ELR (cell line): ENCODE measurements around the gene DAGLB.
"Not testable (repeated sequence)": the region's sequence is repeated elsewhere in the genome, so short reads cannot be mapped to it uniquely, and the experiment has no call there.

ENCODE experiments used
- DNase-seq: peaks from one replicate; pipeline ENCODE4 v3.0.0-alpha.2; 2015; ENCODE audit warnings: low read depth

The DAGLB gene, protein sequence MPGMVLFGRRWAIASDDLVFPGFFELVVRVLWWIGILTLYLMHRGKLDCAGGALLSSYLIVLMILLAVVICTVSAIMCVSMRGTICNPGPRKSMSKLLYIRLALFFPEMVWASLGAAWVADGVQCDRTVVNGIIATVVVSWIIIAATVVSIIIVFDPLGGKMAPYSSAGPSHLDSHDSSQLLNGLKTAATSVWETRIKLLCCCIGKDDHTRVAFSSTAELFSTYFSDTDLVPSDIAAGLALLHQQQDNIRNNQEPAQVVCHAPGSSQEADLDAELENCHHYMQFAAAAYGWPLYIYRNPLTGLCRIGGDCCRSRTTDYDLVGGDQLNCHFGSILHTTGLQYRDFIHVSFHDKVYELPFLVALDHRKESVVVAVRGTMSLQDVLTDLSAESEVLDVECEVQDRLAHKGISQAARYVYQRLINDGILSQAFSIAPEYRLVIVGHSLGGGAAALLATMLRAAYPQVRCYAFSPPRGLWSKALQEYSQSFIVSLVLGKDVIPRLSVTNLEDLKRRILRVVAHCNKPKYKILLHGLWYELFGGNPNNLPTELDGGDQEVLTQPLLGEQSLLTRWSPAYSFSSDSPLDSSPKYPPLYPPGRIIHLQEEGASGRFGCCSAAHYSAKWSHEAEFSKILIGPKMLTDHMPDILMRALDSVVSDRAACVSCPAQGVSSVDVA

DNA sequence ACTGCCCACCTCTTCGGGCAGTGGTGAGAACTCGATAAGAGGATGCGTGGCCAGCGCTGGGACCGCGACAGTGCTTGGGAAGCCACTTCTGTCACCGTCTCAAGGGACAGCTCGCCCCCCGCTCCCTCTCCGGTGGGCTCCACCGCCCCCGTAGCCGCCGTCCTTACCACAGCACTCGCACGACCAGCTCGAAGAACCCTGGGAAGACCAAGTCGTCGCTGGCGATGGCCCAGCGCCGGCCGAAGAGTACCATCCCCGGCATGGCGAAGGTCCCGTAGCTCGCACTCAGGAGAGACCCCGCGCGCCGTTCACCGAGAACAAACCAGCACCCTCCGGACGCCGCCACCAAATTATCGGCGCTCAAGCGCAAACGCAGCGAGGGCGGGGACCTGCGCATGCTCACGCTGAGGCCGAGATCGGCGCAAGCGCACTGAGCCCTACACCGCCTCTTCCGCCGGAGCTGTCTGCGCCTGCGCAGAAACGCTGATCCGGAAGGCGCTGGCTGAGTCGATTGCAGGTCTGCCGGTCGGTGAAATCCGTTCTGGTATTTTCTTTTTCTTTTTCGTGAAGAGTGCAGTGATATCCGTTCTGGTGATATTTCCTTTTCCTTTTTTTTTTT lies at the start of gene DAGLB:
Gene DAGLB, minus strand, starts transcription at position 374 of the 619 bp plus-strand sequence. Its CDS starts 112 bp downstream, at position 262.
- DNase-seq = peak; percentile 95

DNA sequence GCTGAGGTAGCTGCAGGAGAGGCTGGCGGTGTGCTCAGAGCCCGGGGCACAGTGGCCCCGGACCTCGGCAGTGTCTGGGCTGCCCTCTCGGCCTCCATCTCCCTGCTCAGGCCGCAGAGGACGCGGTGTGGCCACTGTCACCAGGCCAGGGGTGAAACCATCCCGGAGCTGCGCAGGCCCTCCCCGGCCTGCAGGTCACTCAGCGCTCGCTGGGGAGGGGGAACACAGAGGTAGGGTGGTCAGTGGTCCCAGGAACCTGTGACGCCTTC lies 49.8 kb upstream of the DAGLB start:
- no peak for DNase-seq

DNA sequence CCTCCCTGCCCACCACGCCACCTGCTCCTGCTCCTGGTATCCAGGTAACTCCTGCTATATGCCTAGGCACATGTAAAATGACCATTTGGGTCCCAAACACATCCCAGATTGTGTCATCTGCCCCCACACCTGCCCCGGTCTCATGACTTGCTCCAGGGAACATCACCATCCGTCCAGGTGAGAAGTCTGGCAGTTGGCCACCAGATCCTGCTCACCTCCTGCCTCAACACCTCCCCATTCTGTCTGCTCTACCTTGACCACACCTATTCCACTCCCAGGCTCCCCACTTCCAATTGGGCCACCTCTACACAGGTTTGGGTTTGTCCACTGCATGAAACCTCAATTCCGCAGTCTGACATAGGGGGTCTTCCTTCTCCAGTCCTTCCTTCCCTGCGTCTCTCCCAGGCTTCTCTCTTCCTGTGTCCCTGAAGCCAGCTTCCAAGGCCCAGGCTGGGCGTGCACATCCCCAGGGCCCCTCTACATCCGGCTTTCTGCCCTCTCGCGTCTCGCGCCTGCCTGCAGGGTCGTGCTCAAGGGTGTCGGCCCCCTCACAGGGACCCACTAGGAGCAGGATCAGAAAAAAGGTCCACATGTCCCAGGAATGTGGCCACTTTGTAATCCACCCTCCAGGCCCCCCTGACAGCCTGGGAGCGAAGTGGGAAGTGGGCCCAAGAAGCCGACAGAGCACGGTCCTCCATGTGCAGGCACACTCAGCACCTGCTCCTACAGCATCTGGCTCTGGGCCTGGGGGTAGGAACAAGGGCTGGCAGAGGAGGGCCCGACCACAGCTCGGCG lies 49.3 kb upstream of the DAGLB start:
- DNase-seq = no peak

DNA sequence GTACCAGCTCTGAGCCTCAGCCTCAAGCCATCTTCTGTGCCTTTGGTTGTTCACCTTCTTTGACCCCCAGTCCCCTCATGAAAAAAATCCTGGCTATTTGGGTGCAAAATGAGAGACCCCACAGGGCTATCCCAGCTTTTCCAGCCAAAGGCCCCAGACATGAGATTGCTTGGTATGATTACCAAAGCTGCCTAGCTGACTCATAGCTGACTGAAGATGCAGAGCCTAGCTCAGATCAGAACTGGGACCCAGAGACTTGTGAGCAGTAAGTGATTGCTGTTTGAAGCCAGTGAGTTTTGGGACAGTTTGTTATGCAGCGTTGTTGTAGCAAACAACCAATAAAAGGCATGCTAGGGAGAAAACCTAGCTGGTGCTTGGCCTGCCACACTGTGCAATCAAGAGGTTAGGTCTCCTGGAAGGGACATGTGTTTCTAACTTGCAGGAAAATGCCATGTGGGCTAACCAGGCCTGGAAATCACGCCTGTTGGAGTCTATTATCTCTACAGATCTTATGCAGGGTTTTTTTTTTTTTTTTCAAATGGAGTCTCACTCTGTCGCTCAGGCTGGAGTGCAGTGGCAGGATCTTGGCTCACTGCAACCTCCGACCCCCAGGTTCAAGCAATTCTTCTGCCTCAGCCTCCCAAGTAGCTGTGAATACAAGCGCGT lies 48.0 kb upstream of the DAGLB start:
- peak; percentile 65 for DNase-seq

DNA sequence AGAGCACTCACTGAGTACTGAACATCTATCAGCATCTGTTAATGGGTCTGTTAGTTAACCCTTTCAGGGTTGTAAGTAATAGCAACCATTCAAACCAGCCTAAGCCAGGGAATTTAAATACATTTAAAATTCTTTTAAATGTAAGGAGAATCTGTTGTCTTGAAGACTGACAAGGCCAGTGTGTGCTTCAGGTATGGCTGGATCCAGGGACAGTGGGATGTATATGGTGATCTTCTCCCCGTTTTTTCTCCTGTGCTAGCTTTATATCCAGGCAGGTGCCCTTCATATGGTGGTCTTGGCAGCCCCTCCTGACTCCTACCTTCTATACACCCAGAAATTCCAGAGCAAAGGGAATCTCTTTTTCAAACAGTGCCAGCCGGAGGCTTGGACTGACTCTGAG lies 46.6 kb upstream of the DAGLB start:
- DNase-seq = no peak

DNA sequence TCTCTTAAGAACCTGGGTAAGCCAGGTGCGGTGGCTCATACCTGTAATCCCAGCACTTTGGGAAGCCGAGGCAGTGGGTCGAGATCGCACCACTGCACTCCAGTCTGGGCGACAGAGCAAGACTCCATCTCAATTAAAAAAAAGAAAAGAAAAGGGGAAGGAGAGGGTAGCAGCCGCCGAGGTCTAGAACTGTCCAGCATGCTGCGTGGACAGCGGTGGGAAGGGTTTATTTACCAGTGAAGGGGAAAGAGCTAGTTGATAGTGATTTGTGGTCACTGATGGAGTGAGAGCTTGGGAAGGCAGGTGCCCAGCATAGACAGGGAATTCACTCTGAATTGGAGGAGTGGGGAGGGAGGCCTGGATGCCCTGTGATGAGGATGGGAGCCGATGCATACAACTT lies 43.4 kb upstream of the DAGLB start:
- DNase-seq = no peak

DNA sequence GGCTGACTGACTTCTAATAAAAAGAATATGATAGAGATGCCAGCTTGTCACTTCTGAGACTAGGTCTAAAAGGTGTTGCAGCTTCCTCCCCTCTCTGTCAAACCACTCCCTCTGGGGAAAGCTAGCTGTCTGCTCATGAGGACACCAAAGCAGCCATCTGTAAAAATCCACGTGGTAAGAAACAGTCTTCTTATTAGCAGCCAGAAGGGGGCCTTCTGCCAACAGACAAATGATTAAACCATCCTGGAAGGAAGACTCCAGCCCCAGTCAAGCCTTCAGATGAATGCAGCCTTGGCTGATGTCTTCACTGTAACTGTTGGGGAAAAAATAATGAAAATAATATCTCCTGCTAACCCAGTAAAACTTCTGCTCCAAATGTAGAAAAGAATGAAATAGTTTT lies 41.9 kb upstream of the DAGLB start:
- DNase-seq = peak; percentile 48

DNA sequence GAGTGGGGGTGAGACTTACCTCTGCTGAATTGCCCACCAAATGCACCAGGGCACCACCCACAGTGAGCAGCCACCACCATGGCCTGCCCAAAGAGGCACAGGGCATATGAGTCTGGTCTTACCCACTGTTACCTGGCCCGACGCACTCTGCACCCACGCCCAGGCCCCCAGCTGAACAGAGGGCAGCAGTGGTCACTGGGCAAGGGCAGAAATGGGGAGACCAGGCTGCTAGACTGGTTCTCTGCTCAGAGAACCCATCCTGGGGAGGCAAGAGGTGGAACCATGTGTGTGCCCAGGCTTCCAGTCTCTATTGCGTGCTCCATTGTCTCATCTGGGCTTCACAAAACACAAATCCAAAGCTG lies 39.4 kb upstream of the DAGLB start:
- DNase-seq = no peak

DNA sequence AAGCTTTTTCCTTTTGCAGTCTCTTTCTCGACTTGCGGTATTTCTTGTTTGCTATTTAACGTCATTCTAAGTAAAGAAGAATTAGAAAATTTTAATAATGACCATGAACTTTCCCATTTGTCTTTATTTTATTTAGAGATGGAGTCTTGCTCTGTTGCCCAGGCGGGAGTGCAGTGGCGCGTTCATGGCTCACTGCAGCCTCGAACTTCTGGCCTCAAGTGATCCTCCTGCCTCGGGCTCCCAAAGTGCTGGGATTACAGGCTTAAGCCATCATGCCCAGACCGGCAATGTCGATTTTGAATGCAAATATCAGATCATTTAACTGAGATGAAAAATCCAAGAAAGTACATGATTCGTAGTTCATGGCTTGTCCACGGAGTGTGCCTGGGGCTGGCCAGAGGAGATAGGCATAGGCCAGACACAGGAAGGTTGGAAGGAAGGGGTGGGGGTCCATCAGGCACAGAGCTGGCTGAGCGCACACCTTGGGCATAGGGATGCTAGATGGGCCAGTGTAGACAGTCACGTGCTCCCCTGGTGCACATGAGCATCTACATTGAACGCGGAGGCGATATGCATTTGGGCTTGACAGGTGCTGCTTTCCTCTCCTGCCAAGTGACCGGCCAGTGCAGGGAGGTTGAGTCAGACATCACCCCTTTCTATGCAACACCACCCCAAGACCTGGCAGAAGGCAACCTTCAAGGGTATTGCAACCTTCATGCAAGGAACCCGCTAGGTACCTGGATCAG lies 38.9 kb upstream of the DAGLB start:
- DNase-seq = no peak

DNA sequence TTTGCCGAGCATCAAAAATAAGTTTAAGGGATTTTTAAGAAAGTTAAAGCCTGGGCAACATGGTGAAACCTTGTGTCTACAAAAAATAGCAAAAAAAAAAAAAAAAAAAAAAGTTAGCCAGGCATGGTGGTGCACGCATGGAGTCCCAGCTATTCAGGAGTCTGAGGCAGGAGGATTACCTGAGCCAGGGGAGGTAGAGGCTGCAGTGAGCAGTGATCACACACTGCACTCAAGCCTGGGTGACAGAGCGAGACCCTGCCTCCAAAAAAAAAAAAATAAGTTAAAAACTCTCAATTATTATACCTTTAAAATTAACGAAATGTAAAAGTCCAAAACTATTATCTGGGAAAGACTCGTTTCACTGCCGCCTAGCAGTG lies 35.0 kb upstream of the DAGLB start:
- no peak for DNase-seq

DNA sequence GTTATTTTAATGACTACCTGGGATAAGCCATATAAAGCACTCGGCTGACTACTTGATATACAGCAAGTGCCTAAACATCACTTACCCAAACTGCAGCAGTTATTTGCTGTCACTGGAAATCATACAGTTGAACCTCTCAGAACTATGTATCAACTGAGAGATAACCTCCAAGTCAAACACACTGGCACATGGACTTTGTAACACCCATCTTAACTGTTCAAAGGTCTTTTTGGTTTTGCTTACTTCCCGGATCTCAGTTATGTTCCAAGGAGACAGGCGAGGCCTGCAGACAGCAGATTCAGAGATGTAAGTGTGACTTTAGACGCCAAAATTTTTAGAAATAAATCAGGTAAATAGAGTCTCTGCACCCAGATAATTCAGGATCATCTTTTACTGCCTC lies 34.6 kb upstream of the DAGLB start:
- no peak for DNase-seq

DNA sequence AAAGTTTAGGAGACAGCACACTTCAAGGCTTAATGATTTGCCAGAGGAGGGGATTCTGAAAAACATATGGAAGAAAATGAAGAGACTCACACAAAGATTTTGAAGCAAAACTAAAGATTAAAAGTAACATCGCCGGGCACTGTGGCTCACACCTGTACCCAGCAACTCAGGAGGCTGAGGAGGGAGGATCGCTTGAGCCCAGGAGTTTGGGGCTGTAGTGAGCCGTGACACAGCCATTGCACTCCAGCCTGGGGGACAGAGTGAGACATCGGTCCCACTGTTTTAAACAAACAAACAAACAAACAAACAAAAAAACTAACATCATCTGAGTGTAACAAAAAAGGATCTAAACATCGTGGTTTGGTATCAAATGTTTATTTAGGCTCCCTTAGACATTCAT lies 33.7 kb upstream of the DAGLB start:
- DNase-seq = no peak

DNA sequence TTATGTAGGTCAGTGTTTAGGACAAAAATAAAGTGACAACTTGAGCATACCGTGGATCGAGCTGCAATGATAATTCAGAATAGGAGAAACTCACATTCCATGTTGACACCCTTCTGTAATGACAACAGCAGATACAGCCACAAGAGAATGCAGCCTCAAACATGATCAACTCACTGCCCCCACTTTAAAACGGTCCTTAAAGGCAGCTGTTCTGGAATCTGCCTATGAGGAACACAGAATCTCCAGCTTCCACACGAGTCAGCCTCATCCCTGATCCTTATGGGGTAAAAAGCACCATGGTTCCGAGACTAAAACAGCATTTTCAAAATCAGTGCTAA lies 32.5 kb upstream of the DAGLB start:
- no peak for DNase-seq

DNA sequence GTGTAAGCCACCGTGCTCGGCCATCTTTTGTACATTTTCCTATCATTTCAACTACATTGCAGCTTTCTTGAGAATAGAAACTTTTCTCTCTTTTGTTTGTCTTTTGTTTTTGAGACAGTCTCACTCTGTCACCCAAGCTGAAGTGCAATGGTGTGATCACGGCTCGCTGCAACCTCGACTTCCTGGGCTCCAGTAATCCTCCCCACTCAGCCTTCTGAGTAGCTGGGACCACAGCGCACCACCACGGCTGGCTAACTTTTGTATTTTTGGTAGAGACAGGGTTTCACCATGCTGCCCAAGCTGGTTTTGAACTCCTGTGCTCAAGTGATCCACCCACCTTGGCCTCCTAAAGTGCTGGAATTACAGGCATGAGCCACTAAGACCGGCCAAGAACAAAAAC lies 31.3 kb upstream of the DAGLB start:
- no peak for DNase-seq

DNA sequence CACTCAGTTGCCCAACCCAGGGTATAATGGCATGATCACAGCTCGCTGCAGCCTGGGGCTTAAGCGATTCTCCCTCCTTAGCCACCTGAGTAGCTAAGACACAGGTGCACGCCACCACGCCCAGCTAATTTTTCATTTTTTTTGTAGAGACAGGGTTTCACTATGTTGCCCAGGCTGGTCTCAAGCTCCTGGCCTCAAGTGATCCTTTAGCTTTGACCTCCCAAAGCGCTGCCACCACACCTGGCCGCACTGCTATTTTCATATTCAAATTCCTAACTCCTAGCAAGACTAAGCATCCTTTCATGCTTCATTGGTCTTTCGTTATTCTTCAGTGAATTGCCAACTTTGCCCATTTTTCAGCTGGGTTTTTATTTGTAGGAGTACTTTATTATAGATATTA lies 30.4 kb upstream of the DAGLB start:
- DNase-seq = no peak

DNA sequence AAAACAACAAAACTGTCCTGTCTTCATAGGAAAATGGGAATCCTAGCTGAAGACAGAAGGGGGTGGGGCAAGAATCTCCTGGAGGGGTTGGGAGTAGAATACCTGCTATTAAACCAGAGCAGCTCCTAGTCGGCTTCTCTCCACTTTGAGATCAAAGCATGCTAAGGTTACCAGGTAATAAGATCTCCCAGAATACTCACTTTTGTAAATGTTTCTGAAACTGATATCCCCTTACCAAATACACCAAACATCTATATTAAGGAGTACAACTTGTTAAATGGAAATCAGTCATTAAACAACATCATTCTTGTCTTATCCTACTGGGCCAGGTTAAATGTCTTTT lies 29.5 kb upstream of the DAGLB start:
- no peak for DNase-seq

DNA sequence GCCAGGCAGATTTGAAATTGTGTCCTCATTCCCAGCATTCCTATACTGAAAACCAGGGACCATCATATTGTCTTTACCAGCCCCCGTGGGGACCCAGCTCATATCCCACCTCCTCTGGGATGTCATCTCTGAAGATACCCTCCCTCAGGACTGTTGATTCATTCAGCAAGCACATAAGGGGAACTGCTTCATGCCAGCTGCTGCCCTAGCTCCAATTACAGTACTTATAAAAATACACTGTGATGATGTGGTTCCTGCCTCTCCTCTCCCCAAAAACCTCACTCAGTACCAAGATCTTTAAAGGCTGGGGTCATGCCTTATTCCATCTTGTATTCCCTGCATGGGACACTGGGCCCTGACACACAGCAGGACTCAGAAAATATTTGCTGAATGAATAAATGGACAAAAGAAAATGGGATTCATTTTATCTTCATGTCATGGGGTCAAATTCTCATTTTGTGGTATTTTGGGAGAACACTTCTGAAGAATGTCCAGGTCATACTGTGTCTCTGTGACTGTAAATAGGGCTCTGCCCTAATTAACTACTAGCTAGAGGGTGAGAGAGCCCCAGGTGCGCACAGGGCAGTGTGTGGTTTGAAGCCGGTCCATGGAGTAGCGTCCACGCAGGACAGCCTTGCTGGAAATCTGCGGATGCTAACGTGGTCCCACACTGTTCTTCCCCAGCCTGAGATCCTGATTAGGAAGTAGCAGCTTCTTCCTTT lies 29.0 kb upstream of the DAGLB start:
- no peak for DNase-seq

DNA sequence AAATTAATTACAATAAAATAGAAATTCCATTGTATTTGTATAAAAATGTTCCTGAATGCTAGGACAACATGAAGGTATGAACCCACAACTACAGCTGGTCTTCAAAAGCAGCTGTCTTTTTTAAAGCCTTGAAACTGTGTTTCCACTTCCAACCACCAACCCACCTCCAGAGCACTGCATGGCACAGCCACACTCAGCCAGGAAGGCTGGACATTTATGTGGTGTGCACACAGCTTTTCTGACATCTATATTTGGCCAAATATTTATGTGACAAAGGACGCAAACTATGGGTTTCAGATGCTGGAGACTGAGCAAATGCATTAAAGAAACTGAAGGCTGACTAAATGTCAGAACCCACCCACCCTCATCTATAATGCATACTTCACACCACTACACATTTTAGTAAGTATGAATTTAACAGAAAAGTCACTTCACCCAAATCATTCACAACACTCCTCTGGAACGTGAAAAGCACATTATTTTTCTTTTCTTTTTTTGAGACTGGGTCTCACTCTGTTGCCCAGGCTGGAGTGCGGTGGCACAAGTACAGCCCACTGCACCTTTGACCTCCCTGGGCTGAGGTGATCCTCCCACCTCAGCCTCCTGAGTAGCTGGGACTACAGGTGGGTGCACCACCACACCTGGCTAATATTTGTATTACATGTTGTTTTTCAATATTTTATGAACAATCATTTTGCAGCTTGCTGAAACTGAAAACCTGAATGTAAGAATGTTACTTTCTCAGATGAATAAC lies 27.9 kb upstream of the DAGLB start:
- no peak for DNase-seq

DNA sequence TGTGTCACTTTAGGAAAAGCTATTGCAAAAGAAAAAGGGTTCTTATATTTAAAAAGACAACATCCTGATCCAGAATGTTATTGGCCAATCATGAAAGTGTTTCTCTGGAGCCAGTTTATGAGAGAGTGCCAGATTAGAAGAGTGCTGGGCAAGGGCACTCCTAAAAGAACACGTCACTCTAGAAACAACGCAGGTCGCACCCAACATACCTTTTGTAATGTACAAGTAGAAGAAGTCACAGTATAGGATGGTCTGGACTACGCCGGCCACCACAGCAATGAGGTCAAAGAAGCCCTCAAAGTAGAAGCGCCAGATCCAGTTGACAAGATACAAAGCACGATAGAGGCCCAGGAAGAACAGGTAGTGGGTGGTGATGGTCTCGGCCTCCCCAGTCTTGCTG lies 18.1 kb upstream of the DAGLB start:
- no peak for DNase-seq

DNA sequence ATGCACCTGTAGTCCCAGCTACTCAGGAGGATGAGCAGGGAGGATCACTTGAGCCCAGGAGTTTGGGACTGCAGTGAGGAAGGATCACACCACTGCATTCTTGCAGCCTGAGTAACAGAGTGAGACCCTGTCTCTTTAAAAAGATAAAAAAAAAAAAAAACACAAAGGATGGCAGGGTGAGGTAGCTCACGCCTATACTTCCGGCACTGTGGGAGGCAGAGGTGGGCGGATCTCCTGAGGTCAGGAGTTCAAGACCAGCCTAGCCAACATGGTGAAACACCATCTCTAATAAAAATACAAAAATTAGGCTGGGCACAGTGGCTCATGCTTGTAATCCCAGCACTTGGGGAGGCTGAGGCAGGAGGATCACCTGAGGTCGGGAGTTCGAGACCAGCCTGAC lies 15.9 kb upstream of the DAGLB start:
- DNase-seq = not testable (repeated sequence)
